Neural progenitor cell (in vitro differentiated cells): ENCODE data around the gene TRPC4AP.

Source experiments
- EZH2 ChIP-seq: fragments of 200-600 bp; sonication (generic); IDR thresholded peaks from 2 replicates; pipeline ENCODE4 v1.6.1; 2017; ENCODE audit warnings: antibody characterized with exemption, mild to moderate bottlenecking, moderate library complexity
- TF ChIP-seq, protein P1 (sequence below): fragments of 200-600 bp; sonication (generic); IDR thresholded peaks from 2 replicates; pipeline ENCODE4 v1.5.1; 2017; ENCODE audit warnings: antibody characterized with exemption, mild to moderate bottlenecking

GRCh38 chr20:35009665-35010328 is 82.8 kb downstream of the TRPC4AP start:
- TF ChIP-seq, protein P1, sequence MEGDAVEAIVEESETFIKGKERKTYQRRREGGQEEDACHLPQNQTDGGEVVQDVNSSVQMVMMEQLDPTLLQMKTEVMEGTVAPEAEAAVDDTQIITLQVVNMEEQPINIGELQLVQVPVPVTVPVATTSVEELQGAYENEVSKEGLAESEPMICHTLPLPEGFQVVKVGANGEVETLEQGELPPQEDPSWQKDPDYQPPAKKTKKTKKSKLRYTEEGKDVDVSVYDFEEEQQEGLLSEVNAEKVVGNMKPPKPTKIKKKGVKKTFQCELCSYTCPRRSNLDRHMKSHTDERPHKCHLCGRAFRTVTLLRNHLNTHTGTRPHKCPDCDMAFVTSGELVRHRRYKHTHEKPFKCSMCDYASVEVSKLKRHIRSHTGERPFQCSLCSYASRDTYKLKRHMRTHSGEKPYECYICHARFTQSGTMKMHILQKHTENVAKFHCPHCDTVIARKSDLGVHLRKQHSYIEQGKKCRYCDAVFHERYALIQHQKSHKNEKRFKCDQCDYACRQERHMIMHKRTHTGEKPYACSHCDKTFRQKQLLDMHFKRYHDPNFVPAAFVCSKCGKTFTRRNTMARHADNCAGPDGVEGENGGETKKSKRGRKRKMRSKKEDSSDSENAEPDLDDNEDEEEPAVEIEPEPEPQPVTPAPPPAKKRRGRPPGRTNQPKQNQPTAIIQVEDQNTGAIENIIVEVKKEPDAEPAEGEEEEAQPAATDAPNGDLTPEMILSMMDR: no peak
- no peak for TF ChIP-seq EZH2
